HL-60 (cell line): ENCODE data around the gene RPS29.

ENCODE experiments used
- CTCF ChIP-seq: IDR thresholded peaks from one replicate; pipeline ENCODE4 v1.5.1; 2011; ENCODE audit warnings: low read length, control low read depth, inconsistent platforms; ENCODE audit not compliant: insufficient read depth
- GABPA ChIP-seq: IDR thresholded peaks from 2 replicates; pipeline ENCODE4 v1.6.1; 2012; ENCODE audit warnings: low read depth
- POLR2AphosphoS5 ChIP-seq: IDR thresholded peaks from 2 replicates; pipeline ENCODE4 v1.6.1; 2012; ENCODE audit warnings: low read depth
- REST ChIP-seq: IDR thresholded peaks from 2 replicates; pipeline ENCODE4 v1.6.1; 2012; ENCODE audit warnings: low read depth; ENCODE audit not compliant: insufficient replicate concordance
- SPI1 ChIP-seq: IDR thresholded peaks from 2 replicates; pipeline ENCODE4 v1.6.1; 2012; ENCODE audit warnings: low read depth, mild to moderate bottlenecking, borderline replicate concordance

GRCh38 chr14:49615776-49616175 is 29.6 kb upstream of the RPS29 start:
- TF ChIP-seq CTCF (no peak), POLR2AphosphoS5 (no peak), REST (no peak), SPI1 (no peak), GABPA (no peak)
